Hematopoietic multipotent progenitor cell treated with erythropoietin and hydrocortisone succinate and interleukin-3 and kit ligand, for 17 days (in vitro differentiated cells): ENCODE results near the gene TMEM178B.

Source experiments
- DNase-seq: peaks from one replicate; pipeline ENCODE4 v3.0.0-alpha.2; 2015; ENCODE audit warnings: low spot score

TMEM178B gene

DNA sequence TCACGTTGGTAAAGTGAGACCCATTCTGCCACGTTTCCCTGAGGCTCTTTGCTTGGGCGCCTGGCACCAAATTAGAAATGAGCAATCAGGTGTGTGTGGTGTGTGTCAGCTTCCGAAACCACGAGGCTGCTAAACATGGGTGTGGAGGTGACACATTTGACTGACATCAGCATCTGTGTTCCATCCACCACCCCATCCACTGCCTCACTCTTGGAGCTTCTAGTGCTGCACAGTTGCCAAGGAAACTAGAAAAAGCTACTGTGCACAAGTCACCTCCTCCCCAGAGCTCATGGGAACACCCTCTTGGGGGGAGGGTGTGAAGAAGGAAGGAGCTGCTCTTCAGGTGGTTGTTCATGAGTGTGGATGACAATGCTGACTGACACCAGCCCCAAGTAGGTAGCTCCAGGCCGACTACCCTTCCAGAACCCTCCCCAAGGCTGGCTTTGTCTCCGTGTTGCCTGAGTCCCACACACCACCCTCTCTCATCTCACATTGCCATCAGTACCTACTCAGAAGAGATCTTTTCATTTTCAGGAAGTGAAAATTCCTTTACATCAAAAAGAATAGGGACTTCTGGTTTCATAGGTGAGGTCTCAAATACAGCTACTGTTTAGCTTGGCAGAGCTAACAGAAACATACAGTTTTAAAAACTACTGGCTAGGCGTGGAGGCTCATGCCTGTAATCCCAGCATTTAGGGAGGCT, 152.2 kb downstream of the TMEM178B start:
- DNase-seq = no peak

DNA sequence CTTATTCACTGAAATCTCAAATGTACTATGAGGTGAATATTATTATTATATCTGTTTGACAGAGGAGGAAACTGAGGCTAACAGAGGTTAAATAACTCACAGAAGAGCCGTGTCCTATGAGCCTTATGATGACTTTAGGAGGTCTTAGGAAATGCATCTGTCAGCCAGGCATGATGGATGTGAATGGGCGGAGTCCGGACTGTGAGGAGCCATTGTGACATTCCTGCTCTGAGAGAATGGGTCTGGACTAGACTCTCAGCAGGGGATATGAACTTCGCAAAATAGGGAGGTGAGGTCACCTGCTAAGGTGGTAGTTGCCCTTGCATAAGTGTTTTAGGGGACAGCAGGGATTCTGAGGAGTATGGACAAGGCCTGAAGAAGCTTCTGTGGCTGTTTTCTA, 153.6 kb downstream of the TMEM178B start:
- DNase-seq = no peak

DNA sequence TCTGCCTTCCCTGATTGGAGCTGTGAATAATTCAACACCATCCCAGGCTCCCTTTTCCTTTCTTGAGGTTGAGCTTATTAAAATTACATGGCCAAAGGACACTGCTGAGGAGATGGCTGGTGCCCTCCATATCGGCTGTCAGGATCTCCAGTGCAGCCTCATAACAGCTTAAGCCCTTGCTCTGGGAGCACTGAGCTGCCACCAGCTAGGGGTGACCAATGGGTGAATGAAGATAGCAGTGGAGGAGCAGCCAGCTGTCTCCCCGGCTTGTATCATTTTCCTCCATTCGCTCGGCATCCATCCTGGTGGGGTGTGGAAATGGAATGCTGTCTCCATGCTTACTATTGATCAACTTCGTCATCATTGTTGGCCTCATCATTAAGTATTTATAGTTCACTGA, 154.6 kb downstream of the TMEM178B start:
- DNase-seq = no peak

DNA sequence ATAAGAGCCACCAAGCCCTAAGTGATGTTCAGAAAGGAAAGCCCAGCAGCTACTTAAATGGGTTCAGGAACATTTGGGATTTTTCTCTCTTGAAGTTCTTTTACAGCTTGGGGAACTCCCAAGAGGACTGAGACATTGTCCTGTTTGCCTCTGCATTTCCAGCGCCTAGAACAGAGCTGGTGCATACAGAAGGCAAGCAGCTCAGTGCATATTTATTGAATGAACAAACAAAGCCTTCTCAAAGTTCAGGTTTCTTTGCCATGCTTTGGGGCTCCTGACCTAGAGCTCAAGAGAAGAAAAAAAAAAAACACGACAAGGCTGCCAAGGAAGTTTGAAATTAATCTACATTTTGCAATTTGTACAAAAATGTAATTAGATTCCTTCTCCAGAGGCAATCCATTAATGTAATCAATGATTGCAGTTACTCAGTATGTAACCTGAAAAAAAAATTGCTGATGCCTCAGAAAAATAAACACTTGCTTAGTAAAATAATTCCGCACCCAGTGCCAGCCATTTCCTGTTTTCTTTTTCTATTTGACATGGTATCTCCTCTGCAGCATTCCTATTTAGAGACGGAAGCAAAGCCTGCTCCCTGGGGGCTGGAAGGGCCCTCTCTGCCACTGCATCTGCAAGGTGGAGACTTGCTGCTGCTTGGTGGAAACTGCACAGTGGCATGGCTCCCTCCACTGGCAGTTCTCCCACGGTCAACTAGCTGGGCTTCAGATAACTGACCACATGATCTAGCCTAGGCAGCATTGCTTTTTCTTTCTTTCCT, 157.3 kb downstream of the TMEM178B start:
- DNase-seq = no peak

DNA sequence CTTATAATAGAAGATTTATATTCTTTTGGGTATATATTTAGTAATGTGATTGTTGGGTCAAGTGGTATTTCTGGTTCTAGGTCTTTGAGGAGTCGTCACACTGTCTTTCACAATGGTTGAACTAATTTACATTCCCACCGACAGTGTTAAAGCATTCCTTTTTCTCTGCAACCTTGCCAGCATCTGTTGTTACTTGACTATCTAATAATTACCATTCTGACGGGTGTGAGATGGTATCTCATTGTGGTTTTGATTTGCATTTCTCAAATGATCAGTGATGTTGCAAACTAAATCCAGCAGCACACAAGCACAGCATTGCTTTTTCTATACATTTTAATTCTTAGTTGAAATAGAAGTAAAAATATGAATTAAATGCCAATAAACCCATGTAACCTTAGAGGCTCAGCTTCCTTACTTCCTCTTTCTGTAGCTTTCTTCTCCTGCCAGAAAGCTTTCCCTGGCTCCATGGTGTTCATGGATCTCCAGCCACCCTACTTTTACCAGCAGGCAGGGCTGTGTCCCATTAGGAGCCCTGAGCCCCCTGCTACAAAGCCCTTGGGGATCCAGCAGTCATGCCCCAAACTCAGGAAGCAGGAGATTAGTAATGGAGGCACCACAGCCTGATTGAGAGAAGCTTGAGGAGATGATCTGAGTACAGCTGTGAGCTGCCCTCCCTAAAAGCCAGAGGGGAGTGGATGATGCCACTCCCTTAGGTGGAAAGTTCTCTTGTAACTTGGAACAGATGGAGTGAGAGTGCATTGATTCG, 158.6 kb downstream of the TMEM178B start:
- DNase-seq = no peak

DNA sequence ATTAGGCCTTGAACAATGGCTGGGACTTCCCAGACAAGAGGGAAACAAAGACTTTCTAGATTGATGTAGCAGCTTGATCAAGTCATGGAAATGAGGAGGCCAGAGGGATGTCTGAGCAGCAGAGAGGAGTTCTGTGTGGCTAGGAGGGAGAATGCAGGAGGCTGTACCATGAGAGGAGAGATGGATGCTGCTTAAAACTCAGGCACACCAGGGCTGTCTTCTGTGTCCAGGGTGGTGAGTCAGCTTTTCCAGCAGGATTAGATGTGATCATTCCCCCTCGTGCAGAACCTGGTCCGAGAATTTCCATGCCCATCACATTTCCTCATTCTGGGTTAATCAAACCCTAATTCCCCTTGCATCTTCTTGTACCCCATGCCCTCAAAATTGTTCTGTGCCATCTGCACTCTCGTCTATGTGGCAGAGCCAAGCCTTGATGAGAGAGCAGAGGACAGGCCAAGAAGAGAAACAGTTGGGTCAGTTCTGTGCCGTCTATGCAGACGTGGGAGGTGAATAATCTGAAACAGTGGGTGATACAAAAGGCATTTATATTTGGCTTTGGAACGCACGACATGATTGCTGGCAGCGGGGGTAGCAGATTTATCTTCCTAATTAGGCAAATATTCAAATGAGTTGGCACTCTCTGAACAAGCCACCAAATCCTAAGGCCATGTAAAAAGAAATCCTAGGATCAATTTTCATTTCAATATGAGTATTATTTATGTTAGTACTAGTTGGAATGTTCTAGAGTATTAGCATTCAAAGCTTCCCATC, 160.7 kb downstream of the TMEM178B start:
- no peak for DNase-seq

DNA sequence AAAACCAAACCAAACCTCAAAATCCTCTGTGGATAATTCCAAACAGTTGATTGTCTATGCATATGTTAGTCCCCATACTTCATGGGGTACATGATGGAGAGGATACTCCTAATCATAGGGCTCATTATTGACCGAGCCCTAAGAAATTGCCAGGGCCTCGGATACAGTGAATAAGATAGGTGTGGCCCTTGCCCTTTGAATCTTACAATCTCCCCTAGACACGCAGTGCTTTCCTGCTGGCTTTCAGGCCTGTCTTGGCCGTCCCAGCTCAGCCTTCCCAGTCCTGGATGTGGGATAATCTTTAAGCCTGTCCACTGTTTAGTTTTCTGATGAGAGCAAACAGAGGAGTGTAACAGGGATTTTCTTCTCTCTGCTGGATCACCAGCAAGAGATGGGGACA, 161.8 kb downstream of the TMEM178B start:
- DNase-seq = no peak

DNA sequence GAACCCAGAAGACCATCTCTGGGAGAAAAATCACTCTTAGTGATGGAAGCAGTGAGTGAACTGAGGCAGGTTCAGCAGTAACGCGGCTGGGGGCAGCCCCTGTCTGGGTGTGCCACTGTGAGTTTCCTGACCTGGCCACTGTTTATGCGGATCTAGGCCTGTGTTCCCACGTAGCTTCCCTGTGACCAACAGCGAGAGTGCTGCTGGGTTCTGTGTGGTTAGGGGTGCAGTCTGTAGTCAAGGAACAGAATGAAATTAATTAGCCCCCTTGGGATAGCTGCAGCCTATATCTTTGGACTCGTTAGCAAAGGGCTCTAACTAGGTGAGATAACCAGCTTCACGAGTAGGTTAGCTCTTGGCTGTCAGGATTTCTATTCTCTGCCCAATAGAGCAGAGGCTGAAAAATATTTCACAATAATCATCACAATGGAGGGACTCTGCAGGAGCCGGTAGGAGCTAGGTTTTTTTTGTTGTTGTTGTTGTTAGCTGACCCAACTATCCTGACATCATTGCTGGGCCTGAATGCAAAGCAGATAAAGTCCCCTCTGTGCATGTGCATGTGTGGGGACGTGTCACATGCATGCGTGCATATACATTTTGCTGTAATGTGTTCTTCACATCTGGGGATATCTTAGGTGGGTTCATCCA, 164.9 kb downstream of the TMEM178B start:
- no peak for DNase-seq

DNA sequence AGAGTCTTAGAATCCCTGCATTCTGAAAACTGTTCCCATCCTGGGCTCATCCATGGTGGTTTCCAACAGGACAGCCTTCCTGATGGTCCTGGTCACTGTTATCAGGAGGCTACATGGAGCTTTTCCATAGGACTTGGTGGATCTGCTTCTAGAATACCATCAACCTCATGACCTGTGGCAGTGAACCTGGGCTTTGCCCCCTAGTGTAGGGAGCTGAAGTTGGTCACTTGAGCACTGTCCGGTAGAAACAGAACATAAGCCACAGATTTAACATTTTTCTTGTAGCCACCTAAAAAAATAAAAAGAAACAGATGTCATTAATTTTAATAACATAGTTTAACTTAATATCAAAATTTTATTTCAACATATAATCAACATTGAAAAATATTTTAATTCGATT, 165.8 kb downstream of the TMEM178B start:
- no peak for DNase-seq

DNA sequence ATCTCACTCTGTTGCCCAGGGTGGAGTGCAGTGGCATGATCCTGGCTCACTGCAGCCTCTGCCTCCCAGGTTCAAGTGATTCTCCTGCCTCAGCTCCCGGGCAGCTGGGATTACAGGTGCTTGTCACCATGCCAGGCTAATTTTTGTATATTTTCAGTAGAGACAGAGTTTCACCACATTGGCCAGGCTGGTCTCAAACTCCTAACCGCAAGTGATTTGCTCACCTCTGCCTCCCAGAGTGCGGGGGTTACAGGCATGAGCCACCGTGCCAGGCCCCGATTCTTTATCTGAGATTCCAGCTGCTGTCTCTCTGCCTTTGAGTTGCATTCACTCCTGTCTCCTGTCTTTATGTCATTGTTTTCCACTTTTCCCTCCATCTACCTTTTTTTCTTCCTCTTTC, 168.7 kb downstream of the TMEM178B start:
- DNase-seq = no peak

DNA sequence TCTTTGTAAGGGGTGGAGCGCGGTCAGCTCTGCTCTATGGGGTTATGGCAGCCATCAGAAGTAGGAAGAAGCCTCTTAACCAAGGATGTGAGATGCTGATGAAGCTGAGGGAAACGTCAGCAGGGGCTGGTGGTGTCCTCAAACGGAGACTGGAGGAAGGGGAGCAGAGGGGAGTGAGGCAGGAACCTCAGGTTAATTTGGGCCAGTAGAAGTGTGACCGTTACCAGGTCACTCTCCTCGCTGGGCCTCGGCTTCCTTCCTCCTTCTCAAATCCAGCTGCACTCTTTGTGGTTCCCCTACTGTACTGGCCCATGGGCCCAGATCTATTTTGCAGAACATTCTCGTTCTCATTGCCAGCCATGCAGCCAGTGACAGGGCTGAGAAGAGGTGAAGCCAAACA, 169.5 kb downstream of the TMEM178B start:
- no peak for DNase-seq

DNA sequence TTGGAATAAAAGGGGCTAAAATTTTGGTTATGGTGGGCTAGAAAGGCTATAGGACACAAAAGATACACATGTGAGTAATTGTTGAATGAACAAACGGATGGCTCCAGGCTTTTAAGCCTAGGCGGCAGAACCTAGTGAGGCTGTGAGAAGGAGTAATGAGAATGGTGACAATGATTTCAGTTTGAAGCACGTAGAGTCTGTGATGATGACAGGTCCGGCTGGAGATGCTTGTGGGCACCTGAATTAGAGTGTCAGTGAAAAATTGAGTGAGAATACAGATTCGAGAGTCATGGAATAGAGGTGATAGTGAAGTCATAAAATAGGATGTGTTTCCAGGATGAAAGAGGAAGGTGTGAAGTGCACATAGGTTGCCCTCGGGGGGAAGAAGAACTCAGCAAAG, 170.6 kb downstream of the TMEM178B start:
- no peak for DNase-seq

DNA sequence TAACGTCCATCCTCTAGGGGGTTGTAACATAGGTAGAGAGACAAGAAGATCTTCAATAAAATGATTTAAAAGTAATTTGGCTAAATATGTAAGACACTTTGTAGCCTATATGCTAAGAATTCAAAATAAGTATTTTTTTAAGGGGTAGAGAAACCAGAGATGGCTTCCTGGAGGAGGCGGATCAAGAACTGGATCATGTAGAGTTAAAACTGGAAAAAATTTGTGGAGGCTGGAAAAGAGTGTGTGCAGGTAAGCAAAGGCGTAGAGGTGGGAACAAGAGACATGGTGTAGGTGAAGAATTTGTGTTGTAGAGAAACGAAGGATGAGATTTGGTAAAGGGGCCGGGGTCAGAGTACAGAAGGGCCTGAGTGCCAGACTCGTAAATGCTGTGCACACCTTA, 172.6 kb downstream of the TMEM178B start:
- no peak for DNase-seq

DNA sequence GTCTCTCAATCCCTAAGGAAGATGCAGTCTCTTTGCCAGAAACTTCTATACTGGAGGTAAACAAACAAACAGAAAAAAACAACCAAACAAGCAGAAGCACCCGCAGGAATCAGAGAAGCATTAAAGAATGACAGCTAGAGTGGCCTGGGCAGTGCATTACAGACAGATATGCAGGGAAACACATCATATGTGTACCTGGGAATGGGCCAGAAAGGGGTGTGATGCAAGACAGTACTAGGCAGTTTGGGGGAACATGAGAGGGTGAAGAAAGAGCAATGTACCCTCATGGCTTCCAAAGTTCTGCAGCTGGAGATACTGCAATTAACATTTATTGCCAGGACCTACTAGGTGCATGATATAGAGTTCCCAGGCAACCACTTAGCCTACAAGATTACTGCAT, 177.3 kb downstream of the TMEM178B start:
- no peak for DNase-seq

DNA sequence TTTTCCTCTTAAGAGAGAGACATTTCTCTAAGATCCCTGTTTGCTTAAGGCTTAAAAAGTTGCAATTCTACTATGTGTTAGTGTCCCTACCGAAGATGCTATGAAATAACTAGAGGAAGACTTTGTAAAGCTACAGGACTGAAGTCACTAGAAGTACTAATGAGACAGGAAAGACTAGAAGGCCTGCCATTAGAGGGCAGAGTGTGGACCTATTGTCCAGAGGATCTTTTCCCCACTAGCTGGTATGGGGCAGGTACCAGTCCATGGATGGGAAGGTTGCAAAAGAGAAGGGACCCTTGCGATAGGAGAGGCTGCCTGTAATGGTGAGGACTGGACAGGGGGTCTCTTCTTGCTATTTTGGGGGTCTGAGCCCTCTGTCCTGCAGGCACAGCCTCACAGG, 178.1 kb downstream of the TMEM178B start:
- no peak for DNase-seq

DNA sequence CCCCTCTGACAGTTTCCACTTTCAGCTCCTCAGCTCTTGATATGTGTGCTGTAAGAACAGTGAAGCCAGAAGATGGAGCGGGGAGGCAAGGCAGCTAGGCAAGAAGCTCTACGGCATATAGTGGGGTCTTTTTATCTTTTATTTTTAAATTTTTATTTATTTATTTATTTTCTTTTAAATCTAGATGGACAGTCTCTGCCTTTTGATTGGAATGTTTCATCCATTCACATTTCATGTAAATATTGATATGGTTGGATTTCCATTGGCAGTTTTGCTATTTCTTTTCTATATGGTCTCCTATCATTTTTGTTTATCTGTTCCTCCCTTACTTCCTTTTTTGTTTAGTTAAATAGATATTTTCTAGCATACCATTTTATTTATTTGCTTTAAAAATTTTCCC, 183.7 kb downstream of the TMEM178B start:
- no peak for DNase-seq

DNA sequence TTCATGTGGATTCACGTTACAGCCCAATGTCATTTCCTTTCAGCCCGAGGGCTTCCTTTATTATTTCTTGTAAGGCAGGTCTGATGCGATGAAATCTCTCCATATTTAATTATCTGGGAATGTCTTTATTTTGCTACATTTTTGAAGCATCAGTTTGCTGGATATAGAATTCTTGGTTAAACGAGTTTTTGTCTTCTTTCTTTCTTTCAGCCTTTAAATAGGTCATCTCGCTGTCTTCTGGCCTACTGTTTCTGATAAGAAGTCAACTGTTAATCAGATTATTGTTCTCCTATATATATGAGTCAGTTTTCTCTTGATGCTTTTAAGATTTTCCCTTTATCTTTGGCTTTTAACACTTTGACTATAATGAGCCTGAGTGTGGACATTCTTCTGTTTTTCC, 184.7 kb downstream of the TMEM178B start:
- DNase-seq = no peak

DNA sequence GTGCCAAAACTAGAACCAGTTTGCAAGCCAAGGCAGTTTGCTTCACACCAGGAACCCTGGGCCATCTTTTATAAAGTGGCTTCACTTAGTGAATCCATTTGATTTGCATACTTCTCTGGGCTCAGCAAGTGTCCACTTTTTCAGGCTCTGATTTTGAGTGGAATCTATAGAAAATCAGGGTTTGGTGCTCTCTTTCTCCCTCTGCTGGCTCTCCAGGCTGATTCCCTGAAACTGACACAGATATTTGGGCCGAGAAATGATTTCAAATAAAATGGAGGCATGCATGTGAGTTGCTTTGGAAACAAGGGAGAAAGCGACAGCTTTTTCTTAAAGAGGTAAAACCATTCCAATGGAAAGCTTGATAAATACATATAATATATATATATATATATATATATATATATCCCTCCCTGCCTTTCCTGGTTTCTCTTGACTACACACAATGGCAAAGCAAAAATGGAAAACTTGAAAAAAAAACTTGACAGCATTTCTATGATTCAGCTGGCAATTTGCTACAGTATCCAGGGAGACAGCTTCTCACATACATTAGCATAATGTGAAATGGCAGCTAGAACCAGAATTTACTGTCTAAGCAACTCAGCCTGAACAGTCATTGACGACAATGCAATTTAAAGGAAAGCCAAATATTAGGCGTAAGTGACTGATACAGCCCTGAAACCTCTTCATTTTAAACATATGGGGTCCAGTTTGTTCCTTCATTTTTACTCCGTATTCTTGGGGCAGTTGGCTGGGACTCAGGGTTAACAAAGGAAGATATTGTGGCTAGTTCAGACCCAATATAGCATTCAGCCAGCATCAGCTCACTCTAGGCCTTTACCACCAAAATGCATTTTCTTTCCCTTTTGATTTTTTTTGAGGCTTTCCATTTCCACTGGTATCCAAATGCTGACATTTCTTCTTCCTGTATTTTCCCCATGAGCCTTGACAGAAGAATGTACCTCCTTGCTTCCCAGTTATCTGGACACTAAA, 188.5 kb downstream of the TMEM178B start:
- DNase-seq = no peak

DNA sequence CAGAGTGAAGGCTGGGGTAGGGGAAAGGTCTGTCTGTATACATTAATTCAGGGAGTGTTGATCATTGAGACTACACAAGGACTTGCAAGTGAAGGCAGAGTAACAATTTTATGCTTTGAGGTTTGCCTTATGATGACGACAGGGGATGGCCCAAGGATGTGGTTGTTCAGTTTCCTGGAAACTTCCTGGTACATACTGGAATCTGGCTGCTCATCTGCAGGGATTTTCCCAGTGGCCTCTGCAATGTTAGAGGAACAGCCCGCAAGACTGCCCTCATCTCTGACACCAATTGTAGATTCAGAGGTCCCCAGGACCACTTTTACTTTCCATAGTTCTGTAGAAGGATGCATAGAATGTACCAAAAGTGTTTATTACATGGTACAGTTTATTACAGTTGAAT, 189.6 kb downstream of the TMEM178B start:
- DNase-seq = no peak

DNA sequence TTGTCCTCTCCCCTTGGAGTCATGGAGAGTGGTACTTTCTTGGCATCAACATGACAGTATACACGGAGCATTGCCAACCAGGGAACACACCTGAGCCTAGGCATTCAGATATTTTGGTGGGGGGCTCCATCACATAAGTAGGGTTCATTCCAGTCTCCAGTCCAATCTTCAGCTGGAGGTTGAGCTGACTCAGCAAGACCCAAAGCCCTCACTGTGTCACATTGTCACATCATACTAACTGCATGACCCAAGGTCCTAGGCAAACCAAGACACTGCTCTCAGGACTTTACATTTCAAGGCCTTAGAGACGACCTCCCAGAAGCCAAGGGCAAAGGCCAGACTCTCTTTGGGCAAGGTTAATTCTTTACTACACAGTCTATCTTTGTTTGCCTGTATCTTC, 190.1 kb downstream of the TMEM178B start:
- DNase-seq = no peak

DNA sequence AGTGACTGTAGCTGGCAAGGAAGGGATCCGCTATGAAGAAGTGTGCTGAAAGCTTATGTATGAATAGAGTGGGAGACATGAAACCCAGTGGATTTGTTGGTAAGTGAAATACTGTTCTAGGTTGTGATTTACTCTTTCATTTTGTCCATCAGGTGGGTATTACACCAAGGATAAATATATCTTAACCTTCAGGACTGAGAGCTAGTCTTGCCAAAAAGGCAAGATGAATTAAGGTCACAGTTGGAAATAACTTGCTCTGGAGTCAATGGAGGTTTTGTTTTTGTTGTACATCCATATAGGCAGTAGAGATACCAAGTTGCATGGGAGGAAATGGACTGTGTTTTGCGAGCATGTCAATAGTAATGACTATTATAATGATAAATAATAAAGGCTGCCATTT, 190.6 kb downstream of the TMEM178B start:
- DNase-seq = no peak
